Upper lobe of left lung (tissue), 6 donors: ENCODE data around the gene NRXN2. TPM values are rescaled to one million over a fixed set of nuclear protein-coding genes. Genes with fewer than 3 reads are reported as not detected.

Experiments
- ATAC-seq, 2 donors: fragments of 200-7000 bp; cut with Tn5 transposase; one replicate each; pipeline ENCODE4 v1.9.1; 2022; ENCODE audit warnings: mild to moderate bottlenecking in 2 of 2, moderate library complexity in 2 of 2; ENCODE audit not compliant: low FRiP score in 2 of 2
- DNase-seq, 2 donors: peaks; one replicate each; pipeline ENCODE4 v3.0.0-alpha.2; 2019 to 2020
- H3K27ac ChIP-seq, 4 donors: fragments of 200-600 bp; sonication (generic); one replicate each; pipeline ENCODE4 v1.5.1; 2016 to 2019
- H3K27me3 ChIP-seq, 4 donors: fragments of 200-600 bp; sonication (generic); one replicate each; pipeline ENCODE4 v1.5.1; 2017 to 2019
- H3K36me3 ChIP-seq, 4 donors: fragments of 200-600 bp; sonication (generic); one replicate each; pipeline ENCODE4 v1.5.1; 2016 to 2019
- H3K4me1 ChIP-seq, 4 donors: fragments of 200-600 bp; sonication (generic); one replicate each; pipeline ENCODE4 v1.5.1; 2018 to 2019
- H3K4me3 ChIP-seq, 4 donors: fragments of 200-600 bp; sonication (generic); one replicate each; pipeline ENCODE4 v1.5.1; 2017 to 2019; ENCODE audit warnings: mild to moderate bottlenecking in 2 of 4, moderate library complexity in 1 of 4
- H3K9me3 ChIP-seq, 4 donors: fragments of 200-600 bp; sonication (generic); one replicate each; pipeline ENCODE4 v1.5.1; 2018 to 2019
- CTCF ChIP-seq, 6 experiments: fragments of 450-650 bp in 4 of 6; fragments of 200-600 bp in 2 of 6; sonication (generic) in 2 of 6; IDR thresholded peaks; one replicate each; pipeline ENCODE4 v1.5.1; 2016 to 2019; ENCODE audit warnings: antibody characterized with exemption in 6 of 6
- EP300 ChIP-seq, 4 donors: sonication (generic); formaldehyde crosslinking; IDR thresholded peaks; one replicate each; pipeline ENCODE4 v1.5.1; 2017; ENCODE audit warnings: antibody characterized with exemption in 4 of 4, control low read depth in 2 of 4
- POLR2A ChIP-seq, 4 donors: fragments of 450-650 bp; IDR thresholded peaks; one replicate each; pipeline ENCODE4 v1.5.1; 2016 to 2017; ENCODE audit warnings: antibody characterized with exemption in 4 of 4, mild to moderate bottlenecking in 2 of 4
- POLR2AphosphoS5 ChIP-seq, 2 donors: sonication (generic); formaldehyde crosslinking; IDR thresholded peaks; one replicate each; pipeline ENCODE4 v1.5.1; 2017; ENCODE audit warnings: antibody characterized with exemption in 2 of 2
- WGBS, 2 donors: methylation state at CpG; one replicate each; pipeline ENCODE4 v1.1.5; 2017 to 2018; 5-methylcytosine and 5-hydroxymethylcytosine counted together
- total RNA-seq, 6 donors: library from RNA; depleted of rRNA in 4 of 6; stranded (reverse); fragments of >200 nt in 4 of 6; gene quantifications; one replicate each; pipeline versions ENCODE4 v1.1.0 to v1.2.1, GENCODE V29; 2016 to 2021
- donor health status: DM: no; HTN: no; CAD: no; lungs with moderate emphysema.
- donor health status: DM: no; HTN: yes; CAD: no; lungs with severe emphysema.

NRXN2 gene
- total RNA-seq, 6 donors from 2014 or later = 0.59 to 21.6 (median 2.9) TPM; not detected in 2

- H3K4me3 ChIP-seq = no peak overlapping the region
- no peak for TF ChIP-seq POLR2A (IDR thresholded peaks at IDR 0.05)
- no peak for TF ChIP-seq CTCF (IDR thresholded peaks at IDR 0.05)
- TF ChIP-seq POLR2AphosphoS5 (IDR thresholded peaks at IDR 0.05) = no peak
- TF ChIP-seq EP300 (IDR thresholded peaks at IDR 0.05) = no peak
- no peak overlapping the region for H3K27ac ChIP-seq
- ATAC-seq (peak; percentile 39 to 85), DNase-seq (peak in 1 of 2 donors; percentile 55)
- WGBS, 2 donors = 49 to 55% methylated on average over 13 to 19 of the region's 19 CpGs
- H3K27me3 ChIP-seq = no peaks in the 10 kb centered on the region
- no peaks in the 10 kb centered on the region for H3K36me3 ChIP-seq
- H3K9me3 ChIP-seq = no peaks in the 10 kb centered on the region
- H3K4me1 ChIP-seq = peaks cover 0 to 6% (median 2%) of the 10 kb centered on the region in 4 donors
Observed at GRCh38 chr11:64675450-64676260, 47.3 kb downstream of the NRXN2 start.

- H3K4me1 ChIP-seq = peaks cover 0 to 6% (median 2%) of the 10 kb centered on the region in 4 donors
- ATAC-seq (no peak), DNase-seq (no peak)
- TF ChIP-seq POLR2A (IDR thresholded peaks at IDR 0.05) (no peak), POLR2AphosphoS5 (IDR thresholded peaks at IDR 0.05) (no peak), CTCF (IDR thresholded peaks at IDR 0.05) (no peak), EP300 (IDR thresholded peaks at IDR 0.05) (no peak)
- H3K36me3 ChIP-seq = no peaks in the 10 kb centered on the region
- no peaks in the 10 kb centered on the region for H3K27me3 ChIP-seq
- H3K9me3 ChIP-seq = no peaks in the 10 kb centered on the region
- H3K4me3 ChIP-seq = no peak overlapping the region
- H3K27ac ChIP-seq = no peak overlapping the region
- 89 to 94% methylated on average over 2 of the region's 2 CpGs for whole genome bisulfite sequencing, 2 donors
Observed at GRCh38 chr11:64674774-64675173, 48.2 kb downstream of the NRXN2 start.

- 62 to 79% methylated on average over 1 of the region's 1 CpG for WGBS, 2 donors
- peaks cover 0 to 6% (median 2%) of the 10 kb centered on the region in 4 donors for H3K4me1 ChIP-seq
- TF ChIP-seq POLR2AphosphoS5 (IDR thresholded peaks at IDR 0.05) (no peak), CTCF (IDR thresholded peaks at IDR 0.05) (no peak), POLR2A (IDR thresholded peaks at IDR 0.05) (no peak), EP300 (IDR thresholded peaks at IDR 0.05) (no peak)
Observed at GRCh38 chr11:64673279-64673678, 49.7 kb downstream of the NRXN2 start.

GRCh38 chr11:64672875-64673274 lies 50.1 kb downstream of the NRXN2 start:
- peaks cover 0 to 6% (median 2%) of the 10 kb centered on the region in 4 donors for H3K4me1 ChIP-seq
- WGBS, 2 donors = 75 to 78% methylated on average over 2 of the region's 2 CpGs
- H3K4me3 ChIP-seq = no peak overlapping the region
- TF ChIP-seq POLR2A (IDR thresholded peaks at IDR 0.05) = no peak
- no peak for TF ChIP-seq CTCF (IDR thresholded peaks at IDR 0.05)
- no peak for TF ChIP-seq POLR2AphosphoS5 (IDR thresholded peaks at IDR 0.05)
- no peak for TF ChIP-seq EP300 (IDR thresholded peaks at IDR 0.05)
- no peaks in the 10 kb centered on the region for H3K9me3 ChIP-seq
- no peak overlapping the region for H3K27ac ChIP-seq
- ATAC-seq = no peak
- H3K27me3 ChIP-seq = no peaks in the 10 kb centered on the region
- no peak for DNase-seq
- H3K36me3 ChIP-seq = no peaks in the 10 kb centered on the region

More at GRCh38 chr11:64673279-64673678, 49.7 kb downstream of the NRXN2 start:
- no peak for ATAC-seq
- Histone ChIP-seq H3K27ac (no peak overlapping the region), H3K36me3 (no peaks in the 10 kb centered on the region), H3K27me3 (no peaks in the 10 kb centered on the region), H3K9me3 (no peaks in the 10 kb centered on the region), H3K4me3 (no peak overlapping the region)
- DNase-seq = no peak
